ENCODE data around the gene NOP53. TPM values are rescaled to one million over a fixed set of nuclear protein-coding genes. Genes with fewer than 3 reads are reported as not detected.

Gene NOP53
- total and polyA plus RNA-seq, 9 of the 15 experiments (the other 6 are each of a cell fraction or from before 2014, with no cell fraction given): 6.5 to 274 (median 145) TPM

- TF ChIP-seq ZNF740 (CRISPR knock-in tag; IDR thresholded peaks at IDR 0.05) (peak; percentile 75), ZNF740 (tag; IDR thresholded peaks at IDR 0.05) (no peak), DEAF1 (CRISPR knock-in tag; IDR thresholded peaks at IDR 0.05) (peak; percentile 96), NFE2 (IDR thresholded peaks at IDR 0.05; ENCODE audit: low read depth) (no peak), ZNF644 (tag; IDR thresholded peaks at IDR 0.05; ENCODE audit: low read depth) (no peak), NR2F6 (CRISPR knock-in tag; IDR thresholded peaks at IDR 0.05) (no peak), RBM22 (IDR thresholded peaks at IDR 0.05; ENCODE audit: low read depth, low read length, poor library complexity, severe bottlenecking) (no peak), ATF7 (IDR thresholded peaks at IDR 0.05) (peak; percentile 51), PHF20 (IDR thresholded peaks at IDR 0.05; ENCODE audit: partially characterized antibody) (no peak), STAT5A (IDR thresholded peaks at IDR 0.05; ENCODE audit: borderline replicate concordance, low read length) (no peak), SMC3 (conservative IDR thresholded peaks at IDR 0.05; ENCODE audit: insufficient read depth, low read depth, low read length) (peak; percentile 97), KHSRP (IDR thresholded peaks at IDR 0.05) (no peak), ZNF347 (CRISPR knock-in tag; IDR thresholded peaks at IDR 0.05; ENCODE audit: low read depth) (no peak), EZH2 (IDR thresholded peaks at IDR 0.05; ENCODE audit: borderline replicate concordance, low read depth, low read length) (no peak), ZHX1 (conservative IDR thresholded peaks at IDR 0.05; ENCODE audit: low read length) (peak; percentile 83; the same call in 1 of the 2 replicates), ATF6 (CRISPR knock-in tag; IDR thresholded peaks at IDR 0.05) (no peak), SMAD4 (CRISPR knock-in tag; conservative IDR thresholded peaks at IDR 0.05) (0 out of 2 replicates have a peak, but pooled peaks have one; percentile 38), PHTF2 (CRISPR knock-in tag; IDR thresholded peaks at IDR 0.05) (no peak), ZNF134 (CRISPR knock-in tag; conservative IDR thresholded peaks at IDR 0.05) (no peak), ARNT (IDR thresholded peaks at IDR 0.05) (no peak), CXXC5 (CRISPR knock-in tag; IDR thresholded peaks at IDR 0.05) (peak; percentile 38; the same call in 1 of the 2 replicates)
Measured at GRCh38 chr19:47697863-47698609, 47.3 kb upstream of the NOP53 start (continued).
